Activated naive CD4-positive, alpha-beta T cell treated with anti-CD3 and anti-CD28 coated beads, Interleukin-2, amount 50 U/mL, for 72 hours (primary cell): ENCODE data around the gene CENPF. TPM values are rescaled to one million over a fixed set of nuclear protein-coding genes. Genes with fewer than 3 reads are reported as not detected.

Experiments used
- ATAC-seq, 2 donors: fragments of 150-1000 bp; cut with Tn5 transposase; 2 replicates each; pipeline ENCODE4 v1.10.0; 2021; ENCODE audit warnings: mild to moderate bottlenecking in 2 of 2, moderate library complexity in 2 of 2
- DNase-seq, 2 donors: peaks; one replicate each; pipeline ENCODE4 v3.0.0; 2021 to 2022; ENCODE audit warnings: low spot score in 2 of 2
- H3K27ac Mint-ChIP-seq, 2 donors: one replicate each; pipeline ENCODE4 v1.8.0; 2022; ENCODE audit warnings: mild to moderate bottlenecking in 2 of 2, mixed read lengths in 2 of 2
- H3K36me3 Mint-ChIP-seq, 2 donors: one replicate each; pipeline ENCODE4 v1.8.0; 2022; ENCODE audit warnings: mixed read lengths in 2 of 2
- H3K9me3 Mint-ChIP-seq, 2 donors: one replicate each; pipeline ENCODE4 v1.8.0; 2022; ENCODE audit warnings: mixed read lengths in 2 of 2
- total RNA-seq, 2 donors: library from RNA; stranded (reverse); gene quantifications; one replicate each; pipeline ENCODE4 v1.2.3, GENCODE V29; 2022

The CENPF gene
- total RNA-seq, 2 donors from 2014 or later = 74.2 to 87.0 TPM

DNA sequence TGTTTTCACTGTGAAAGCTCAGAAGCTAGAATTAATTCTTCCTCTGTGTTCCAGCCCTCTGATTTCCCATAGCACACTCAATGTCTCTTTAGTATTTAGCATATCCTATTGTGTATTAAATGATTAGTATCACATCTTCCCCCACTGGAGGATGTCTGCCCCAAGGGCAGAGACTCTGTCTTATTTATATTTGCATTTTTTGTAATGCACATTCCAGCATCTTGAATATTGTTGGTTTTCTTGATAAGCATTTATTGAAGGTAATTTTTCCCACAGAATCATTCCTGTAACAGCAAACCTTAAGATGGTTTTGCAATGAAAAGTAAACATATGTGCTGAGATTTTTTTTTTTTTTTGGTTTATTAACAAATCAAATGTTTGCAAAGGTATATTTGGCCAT, 34.1 kb downstream of the CENPF start:
- no peak for ATAC-seq
- no peaks in the 10 kb centered on the region for H3K9me3 Mint-ChIP-seq

DNA sequence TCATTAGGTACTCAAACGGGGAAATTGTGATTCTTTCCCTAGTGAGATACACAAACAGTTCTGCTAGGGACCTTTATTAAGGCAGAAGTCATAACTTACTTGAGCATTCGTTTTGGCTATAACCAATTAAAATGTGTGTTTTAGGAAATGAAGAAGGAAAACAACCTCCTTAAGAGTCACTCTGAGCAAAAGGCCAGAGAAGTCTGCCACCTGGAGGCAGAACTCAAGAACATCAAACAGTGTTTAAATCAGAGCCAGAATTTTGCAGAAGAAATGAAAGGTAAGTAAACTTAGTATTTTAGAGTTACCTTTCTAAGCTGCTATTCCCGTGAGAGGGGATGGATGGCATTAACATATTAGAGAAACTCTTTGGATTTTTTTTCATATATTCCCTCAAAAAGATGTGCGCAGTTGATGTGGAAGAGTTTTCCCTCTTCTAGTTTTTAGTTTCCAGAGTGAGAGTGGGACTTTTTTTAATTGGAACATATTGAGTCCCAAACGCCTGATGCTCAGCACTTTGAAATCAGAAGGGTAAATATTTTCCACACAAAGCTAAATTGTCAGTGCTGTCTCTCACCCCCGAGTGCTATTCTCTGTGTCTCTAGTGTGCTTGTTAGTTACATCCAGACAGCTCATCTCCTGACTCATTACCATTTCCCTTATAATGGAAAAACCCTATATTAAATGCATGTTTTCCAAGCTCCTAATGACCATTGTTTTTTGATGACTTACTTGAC, 34.9 kb downstream of the CENPF start:
- ATAC-seq (peak; percentile 39 to 55), DNase-seq (no peak)
- H3K9me3 Mint-ChIP-seq = no peaks in the 10 kb centered on the region
- peak overlapping the region; percentile 78 to 79 for H3K27ac Mint-ChIP-seq
- H3K36me3 Mint-ChIP-seq = peaks cover 21 to 53% of the 10 kb centered on the region in 2 donors

More for the DNA sequence above, 34.1 kb downstream of the CENPF start:
- no peak for DNase-seq
- H3K36me3 Mint-ChIP-seq = peaks cover 21 to 60% of the 10 kb centered on the region in 2 donors
- H3K27ac Mint-ChIP-seq = no peak overlapping the region

- H3K9me3 Mint-ChIP-seq = no peaks in the 10 kb centered on the region
- ATAC-seq (peak; percentile 17 to 57), DNase-seq (no peak)
- peaks cover 21 to 47% of the 10 kb centered on the region in 2 donors for H3K36me3 Mint-ChIP-seq
- peak overlapping the region; percentile 78 to 79 for H3K27ac Mint-ChIP-seq
Measured at GRCh38 chr1:214638459-214638807, 35.4 kb downstream of the CENPF start.

- Mint-ChIP-seq H3K9me3 (no peaks in the 10 kb centered on the region), H3K27ac (peak overlapping the region in 1 of 2 donors; percentile 78), H3K36me3 (peaks cover 18 to 42% of the 10 kb centered on the region in 2 donors)
- no peak for ATAC-seq
- DNase-seq = no peak
Measured at GRCh38 chr1:214638997-214639396, 36.0 kb downstream of the CENPF start.

- ATAC-seq (peak; percentile 33 to 77), DNase-seq (no peak)
- H3K27ac Mint-ChIP-seq = no peak overlapping the region
- peaks cover 9 to 12% of the 10 kb centered on the region in 2 donors for H3K9me3 Mint-ChIP-seq
- H3K36me3 Mint-ChIP-seq = peaks cover 27% of the 10 kb centered on the region in 2 donors
Measured at GRCh38 chr1:214640431-214641213, 37.6 kb downstream of the CENPF start.

GRCh38 chr1:214641214-214641895, 38.4 kb downstream of the CENPF start:
- no peak overlapping the region for H3K27ac Mint-ChIP-seq
- ATAC-seq = peak in 1 of 2 donors; percentile 46
- no peak for DNase-seq
- peaks cover 23 to 35% of the 10 kb centered on the region in 2 donors for H3K36me3 Mint-ChIP-seq
- H3K9me3 Mint-ChIP-seq = peaks cover 16 to 20% of the 10 kb centered on the region in 2 donors

GRCh38 chr1:214643030-214643429, 40.0 kb downstream of the CENPF start:
- Mint-ChIP-seq H3K36me3 (peaks cover 15 to 37% of the 10 kb centered on the region in 2 donors), H3K27ac (no peak overlapping the region), H3K9me3 (peaks cover 18 to 26% of the 10 kb centered on the region in 2 donors)
- DNase-seq (no peak), ATAC-seq (no peak)

DNA sequence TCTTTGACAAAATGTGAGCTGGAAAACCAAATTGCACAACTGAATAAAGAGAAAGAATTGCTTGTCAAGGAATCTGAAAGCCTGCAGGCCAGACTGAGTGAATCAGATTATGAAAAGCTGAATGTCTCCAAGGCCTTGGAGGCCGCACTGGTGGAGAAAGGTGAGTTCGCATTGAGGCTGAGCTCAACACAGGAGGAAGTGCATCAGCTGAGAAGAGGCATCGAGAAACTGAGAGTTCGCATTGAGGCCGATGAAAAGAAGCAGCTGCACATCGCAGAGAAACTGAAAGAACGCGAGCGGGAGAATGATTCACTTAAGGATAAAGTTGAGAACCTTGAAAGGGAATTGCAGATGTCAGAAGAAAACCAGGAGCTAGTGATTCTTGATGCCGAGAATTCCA, 42.7 kb downstream of the CENPF start:
- H3K27ac Mint-ChIP-seq = peak overlapping the region in 1 of 2 donors; percentile 24
- peaks cover 18 to 31% of the 10 kb centered on the region in 2 donors for H3K9me3 Mint-ChIP-seq
- no peak for DNase-seq
- ATAC-seq = no peak
- H3K36me3 Mint-ChIP-seq = peaks cover 30 to 46% of the 10 kb centered on the region in 2 donors

GRCh38 chr1:214648801-214649200, 45.8 kb downstream of the CENPF start:
- no peak for ATAC-seq
- Mint-ChIP-seq H3K27ac (no peak overlapping the region), H3K9me3 (peaks cover 18 to 31% of the 10 kb centered on the region in 2 donors), H3K36me3 (peaks cover 55 to 66% of the 10 kb centered on the region in 2 donors)
- DNase-seq = no peak

DNA sequence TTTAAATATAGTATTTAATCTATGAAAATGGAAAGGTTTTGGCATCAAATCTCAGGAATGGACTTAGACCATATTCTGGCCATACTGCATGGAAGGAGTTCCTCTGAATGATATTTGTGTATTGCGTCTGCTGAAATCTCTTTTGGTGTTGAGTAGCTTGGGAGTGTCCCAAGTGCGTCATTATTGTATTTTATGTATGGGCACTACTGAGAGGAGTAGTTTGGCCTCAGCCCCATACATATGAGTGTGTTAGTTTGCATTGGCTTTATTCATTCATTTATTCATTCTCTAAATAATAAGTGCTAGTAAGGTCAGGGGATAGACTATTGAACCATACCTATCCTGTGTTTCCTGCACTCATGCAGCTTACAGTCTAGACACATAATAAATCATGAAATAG, 46.6 kb downstream of the CENPF start:
- no peak overlapping the region for H3K27ac Mint-ChIP-seq
- H3K9me3 Mint-ChIP-seq = peaks cover 18 to 28% of the 10 kb centered on the region in 2 donors
- peaks cover 61 to 64% of the 10 kb centered on the region in 2 donors for H3K36me3 Mint-ChIP-seq
- no peak for DNase-seq
- ATAC-seq = no peak

GRCh38 chr1:214650664-214651063, 47.7 kb downstream of the CENPF start:
- Mint-ChIP-seq H3K9me3 (peaks cover 9 to 20% of the 10 kb centered on the region in 2 donors), H3K27ac (peak overlapping the region in 1 of 2 donors; percentile 1), H3K36me3 (peaks cover 60 to 69% of the 10 kb centered on the region in 2 donors)
- DNase-seq = no peak
- no peak for ATAC-seq

- Mint-ChIP-seq H3K36me3 (peaks cover 45 to 75% of the 10 kb centered on the region in 2 donors), H3K27ac (no peak overlapping the region), H3K9me3 (peaks cover 0 to 2% of the 10 kb centered on the region in 2 donors)
- DNase-seq (no peak), ATAC-seq (no peak)
Measured at GRCh38 chr1:214657299-214657698, 54.3 kb downstream of the CENPF start.

- peaks cover 38 to 72% of the 10 kb centered on the region in 2 donors for H3K36me3 Mint-ChIP-seq
- peaks cover 0 to 2% of the 10 kb centered on the region in 2 donors for H3K9me3 Mint-ChIP-seq
- H3K27ac Mint-ChIP-seq = peak overlapping the region in 1 of 2 donors; percentile 89
- ATAC-seq (no peak), DNase-seq (no peak)
Measured at GRCh38 chr1:214658175-214658574, 55.2 kb downstream of the CENPF start.

DNA sequence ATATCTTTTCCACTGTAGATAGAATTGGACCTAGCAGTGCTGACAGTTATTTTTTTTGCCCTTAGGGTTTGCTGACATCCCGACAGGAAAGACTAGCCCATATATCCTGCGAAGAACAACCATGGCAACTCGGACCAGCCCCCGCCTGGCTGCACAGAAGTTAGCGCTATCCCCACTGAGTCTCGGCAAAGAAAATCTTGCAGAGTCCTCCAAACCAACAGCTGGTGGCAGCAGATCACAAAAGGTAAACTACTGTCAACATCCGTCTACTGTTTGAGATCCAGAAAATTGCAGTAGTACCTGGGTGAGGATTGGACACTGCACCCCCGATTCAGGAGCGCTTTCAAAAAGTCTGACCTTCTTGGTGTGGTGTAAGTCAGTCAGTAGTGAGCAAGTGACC, 55.8 kb downstream of the CENPF start:
- DNase-seq = no peak
- no peak for ATAC-seq
- peaks cover 0 to 2% of the 10 kb centered on the region in 2 donors for H3K9me3 Mint-ChIP-seq
- H3K36me3 Mint-ChIP-seq = peaks cover 36 to 73% of the 10 kb centered on the region in 2 donors
- H3K27ac Mint-ChIP-seq = no peak overlapping the region

GRCh38 chr1:214660190-214660589, 57.2 kb downstream of the CENPF start:
- no peak for ATAC-seq
- no peak for DNase-seq
- H3K9me3 Mint-ChIP-seq = no peaks in the 10 kb centered on the region
- H3K36me3 Mint-ChIP-seq = peaks cover 31 to 72% of the 10 kb centered on the region in 2 donors
- H3K27ac Mint-ChIP-seq = no peak overlapping the region

DNA sequence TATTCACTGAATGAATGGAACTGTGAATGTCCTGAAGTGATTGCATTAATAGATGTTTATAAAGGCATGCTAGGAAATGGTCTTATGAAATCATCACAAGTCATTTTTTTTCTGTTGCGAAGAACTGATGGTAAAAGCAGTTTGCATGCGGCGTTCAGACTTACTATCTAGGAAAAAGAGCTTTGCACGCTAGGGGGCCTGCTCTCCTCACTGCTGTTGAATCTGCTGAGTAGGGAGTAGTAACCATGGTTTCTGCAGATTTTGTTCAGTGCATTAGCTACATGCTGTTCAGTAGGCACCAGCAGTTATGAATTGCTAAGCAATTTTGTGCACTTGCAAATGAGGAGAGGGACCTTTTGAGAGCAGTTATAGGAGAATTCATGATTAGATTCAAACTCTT, 57.9 kb downstream of the CENPF start:
- no peak for DNase-seq
- H3K27ac Mint-ChIP-seq = no peak overlapping the region
- no peaks in the 10 kb centered on the region for H3K9me3 Mint-ChIP-seq
- H3K36me3 Mint-ChIP-seq = peaks cover 26 to 76% of the 10 kb centered on the region in 2 donors
- ATAC-seq = no peak
